A673 (cell line): ENCODE results near the gene C2CD3.

Experiments used
- EZH2 ChIP-seq: fragments of 200-600 bp; sonication (generic); IDR thresholded peaks from 2 replicates; pipeline ENCODE4 v1.6.1; 2017; ENCODE audit warnings: borderline replicate concordance, low read depth, mild to moderate bottlenecking, mixed read lengths, antibody characterized with exemption, low read length; ENCODE audit not compliant: poor library complexity, severe bottlenecking
- TF ChIP-seq, protein P1 (sequence below): fragments of 300-800, 200-600 bp; sonication (generic); conservative IDR thresholded peaks from 2 replicates; pipeline ENCODE4 v1.5.1; 2017; ENCODE audit warnings: low read depth, mild to moderate bottlenecking, antibody characterized with exemption, low read length, moderate library complexity, mixed read lengths

DNA sequence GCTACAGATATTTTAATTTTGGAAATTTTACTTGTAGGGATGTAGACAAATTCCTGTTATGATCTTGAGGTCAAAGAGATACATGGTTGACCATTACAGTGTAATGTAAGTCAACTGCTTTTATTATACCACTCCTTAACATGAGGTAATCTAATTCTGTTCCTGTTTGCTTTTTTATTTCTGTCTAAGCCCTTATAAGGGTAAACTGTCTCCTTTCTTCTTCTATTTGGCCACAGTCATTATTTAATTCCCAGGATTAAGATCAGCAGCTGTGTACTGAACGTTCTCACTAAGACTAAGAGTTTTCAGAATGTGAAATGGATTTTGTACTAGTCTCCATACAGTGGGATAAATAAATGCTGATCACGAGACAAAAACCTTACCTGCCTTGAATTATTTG, 32.8 kb downstream of the C2CD3 start:
- TF ChIP-seq, protein P1, sequence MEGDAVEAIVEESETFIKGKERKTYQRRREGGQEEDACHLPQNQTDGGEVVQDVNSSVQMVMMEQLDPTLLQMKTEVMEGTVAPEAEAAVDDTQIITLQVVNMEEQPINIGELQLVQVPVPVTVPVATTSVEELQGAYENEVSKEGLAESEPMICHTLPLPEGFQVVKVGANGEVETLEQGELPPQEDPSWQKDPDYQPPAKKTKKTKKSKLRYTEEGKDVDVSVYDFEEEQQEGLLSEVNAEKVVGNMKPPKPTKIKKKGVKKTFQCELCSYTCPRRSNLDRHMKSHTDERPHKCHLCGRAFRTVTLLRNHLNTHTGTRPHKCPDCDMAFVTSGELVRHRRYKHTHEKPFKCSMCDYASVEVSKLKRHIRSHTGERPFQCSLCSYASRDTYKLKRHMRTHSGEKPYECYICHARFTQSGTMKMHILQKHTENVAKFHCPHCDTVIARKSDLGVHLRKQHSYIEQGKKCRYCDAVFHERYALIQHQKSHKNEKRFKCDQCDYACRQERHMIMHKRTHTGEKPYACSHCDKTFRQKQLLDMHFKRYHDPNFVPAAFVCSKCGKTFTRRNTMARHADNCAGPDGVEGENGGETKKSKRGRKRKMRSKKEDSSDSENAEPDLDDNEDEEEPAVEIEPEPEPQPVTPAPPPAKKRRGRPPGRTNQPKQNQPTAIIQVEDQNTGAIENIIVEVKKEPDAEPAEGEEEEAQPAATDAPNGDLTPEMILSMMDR: no peak
- TF ChIP-seq EZH2: no peak
